HepG2 (cell line): ENCODE results near the gene DNAJC5. TPM values are rescaled to one million over a fixed set of nuclear protein-coding genes. Genes with fewer than 3 reads are reported as not detected.
A peak's percentile ranks its signal among the peaks of the same experiment; 100 is the strongest.

Experiments
- CBX5 ChIP-seq: sonication (generic); formaldehyde crosslinking; IDR thresholded peaks from 2 replicates; pipeline ENCODE4 v1.4.0; 2020; ENCODE audit warnings: missing genetic modification reagents, borderline replicate concordance
- DBP ChIP-seq: sonication (generic); formaldehyde crosslinking; IDR thresholded peaks from 2 replicates; pipeline ENCODE4 v1.4.0; 2020; ENCODE audit warnings: missing genetic modification reagents; ENCODE audit errors: not compliant biosample characterization
- ETV5 ChIP-seq: IDR thresholded peaks from 2 replicates; pipeline ENCODE4 v1.6.1; 2018; ENCODE audit warnings: missing biosample characterization, missing genetic modification reagents, inconsistent platforms, borderline replicate concordance
- GFI1 ChIP-seq: sonication (generic); formaldehyde crosslinking; IDR thresholded peaks from 2 replicates; pipeline ENCODE4 v1.5.0; 2020; ENCODE audit warnings: missing genetic modification reagents, mild to moderate bottlenecking, borderline replicate concordance
- HINFP ChIP-seq: sonication (generic); formaldehyde crosslinking; IDR thresholded peaks from 2 replicates; pipeline ENCODE4 v1.4.0; 2020; ENCODE audit warnings: low read depth, mild to moderate bottlenecking, missing genetic modification reagents
- MYPOP ChIP-seq: sonication (generic); formaldehyde crosslinking; IDR thresholded peaks from 2 replicates; pipeline ENCODE4 v1.8.1; 2023; ENCODE audit warnings: mild to moderate bottlenecking, moderate library complexity, missing genetic modification reagents
- PAWR ChIP-seq: sonication (generic); formaldehyde crosslinking; IDR thresholded peaks from 2 replicates; pipeline ENCODE4 v1.4.0; 2020; ENCODE audit warnings: missing genetic modification reagents, mild to moderate bottlenecking, borderline replicate concordance
- PHF20 ChIP-seq: sonication (generic); formaldehyde crosslinking; IDR thresholded peaks from 2 replicates; pipeline ENCODE4 v1.5.0; 2020; ENCODE audit warnings: mild to moderate bottlenecking, missing genetic modification reagents
- SIN3B ChIP-seq: fragments of 150-350 bp; IDR thresholded peaks from 2 replicates; pipeline ENCODE4 v1.6.1; 2014; ENCODE audit warnings: low read length
- SIX4 ChIP-seq: sonication (generic); formaldehyde crosslinking; IDR thresholded peaks from 2 replicates; pipeline ENCODE4 v1.4.0; 2020; ENCODE audit warnings: missing genetic modification reagents
- TBP ChIP-seq: sonication (generic); formaldehyde crosslinking; IDR thresholded peaks from 2 replicates; pipeline ENCODE4 v1.5.0; 2020; ENCODE audit warnings: missing genetic modification reagents
- ZBTB44 ChIP-seq: sonication (generic); formaldehyde crosslinking; IDR thresholded peaks from 2 replicates; pipeline ENCODE4 v1.4.0; 2020; ENCODE audit warnings: missing genetic modification reagents
- ZNF18 ChIP-seq: sonication (generic); formaldehyde crosslinking; IDR thresholded peaks from 2 replicates; pipeline ENCODE4 v1.8.0; 2022; ENCODE audit warnings: mild to moderate bottlenecking, missing genetic modification reagents; ENCODE audit not compliant: insufficient replicate concordance
- ZNF615 ChIP-seq: sonication (generic); formaldehyde crosslinking; IDR thresholded peaks from 2 replicates; pipeline ENCODE4 v1.5.0; 2020; ENCODE audit warnings: mild to moderate bottlenecking, missing genetic modification reagents, borderline replicate concordance
- ZNF672 ChIP-seq: sonication (generic); formaldehyde crosslinking; IDR thresholded peaks from 2 replicates; pipeline ENCODE4 v1.8.1; 2022; ENCODE audit warnings: missing genetic modification reagents
- ZNF678 ChIP-seq: sonication (generic); formaldehyde crosslinking; IDR thresholded peaks from 2 replicates; pipeline ENCODE4 v1.4.0; 2020; ENCODE audit warnings: mild to moderate bottlenecking, missing genetic modification reagents
- ZNF746 ChIP-seq: sonication (generic); formaldehyde crosslinking; IDR thresholded peaks from 2 replicates; pipeline ENCODE4 v1.8.0; 2022; ENCODE audit warnings: mild to moderate bottlenecking, missing genetic modification reagents
- ZNF766 ChIP-seq: sonication (generic); formaldehyde crosslinking; IDR thresholded peaks from 2 replicates; pipeline ENCODE4 v1.5.0; 2020; ENCODE audit warnings: missing genetic modification reagents, borderline replicate concordance
- ZNF781 ChIP-seq: sonication (generic); formaldehyde crosslinking; IDR thresholded peaks from 2 replicates; pipeline ENCODE4 v1.5.1; 2020; ENCODE audit warnings: borderline replicate concordance, mild to moderate bottlenecking, missing genetic modification reagents; ENCODE audit errors: not compliant biosample characterization
- ZSCAN5A ChIP-seq: sonication (generic); formaldehyde crosslinking; IDR thresholded peaks from 2 replicates; pipeline ENCODE4 v1.8.0; 2022; ENCODE audit warnings: mild to moderate bottlenecking, missing genetic modification reagents, borderline replicate concordance
- polyA plus RNA-seq, 8 experiments: library from polyadenylated mRNA; depleted of rRNA in 3 of 8; stranded (reverse) in 7 of 8; unstranded in 1 of 8; fragments of >200 nt; fragmentation: Illumina TruSeq in 4 of 8; extraction: Trizol in 4 of 8; gene quantifications; 2 replicates each; pipeline versions ENCODE4 v1.2.1 to v1.2.3, GENCODE V29; 2011 to 2016; ENCODE audit warnings: low read depth in 4 of 8, missing spikeins in 1 of 8, mixed read lengths in 1 of 8; ENCODE audit not compliant: insufficient read depth in 1 of 8
- total RNA-seq, 5 experiments: library from RNA; depleted of rRNA; stranded (reverse); fragments of >200 nt; fragmentation: Illumina TruSeq; extraction: Trizol; gene quantifications; 2 replicates each; pipeline ENCODE4 v1.2.3, GENCODE V29; 2016; ENCODE audit warnings: low read depth in 1 of 5

DNAJC5 gene
- total and polyA plus RNA-seq, 2 of the 13 experiments (the other 11 are each of a cell fraction or from before 2014, with no cell fraction given): 42.8 to 64.5 TPM

GRCh38 chr20:63969838-63970713 is 75.2 kb downstream of the DNAJC5 start, which contains the start of gene ZNF512B (continued):
- TF ChIP-seq ZSCAN5A (CRISPR knock-in tag) (no peak), CBX5 (peak; percentile 16; the same call in 1 of the 2 replicates), ZNF672 (CRISPR knock-in tag) (no peak), ETV5 (CRISPR knock-in tag) (0 out of 2 replicates have a peak, but pooled peaks have one; percentile 35), ZNF766 (CRISPR knock-in tag) (no peak), PAWR (no peak), PHF20 (CRISPR knock-in tag) (no peak), SIN3B (0 out of 2 replicates have a peak, but pooled peaks have one; percentile 21), TBP (CRISPR knock-in tag) (peak; percentile 82; the same call in 1 of the 2 replicates), ZNF746 (CRISPR knock-in tag) (no peak; the same call in 1 of the 2 replicates), ZNF18 (no peak), ZNF678 (no peak), DBP (CRISPR knock-in tag) (no peak), ZNF781 (CRISPR knock-in tag) (no peak), MYPOP (CRISPR knock-in tag) (peak; percentile 64; the same call in 1 of the 2 replicates), ZBTB44 (peak; percentile 45; the same call in 1 of the 2 replicates), ZNF615 (CRISPR knock-in tag) (no peak), SIX4 (CRISPR knock-in tag) (no peak), HINFP (CRISPR knock-in tag) (no peak), GFI1 (CRISPR knock-in tag) (no peak)
